Tibial artery (tissue), 4 donors: ENCODE data around the gene FANCB.

ENCODE experiments used
- DNase-seq, 2 donors: peaks; one replicate each; pipeline ENCODE4 v3.0.0-alpha.2; 2019
- H3K27ac ChIP-seq, 2 donors: fragments of 200-600 bp; sonication (generic) in 1 of 2; 1 replicate in 1 of 2; 2 replicates in 1 of 2; pipeline ENCODE4 v1.5.1; 2018 to 2019; ENCODE audit warnings: mild to moderate bottlenecking in 1 of 2
- H3K27me3 ChIP-seq, 2 donors: fragments of 200-600 bp; sonication (generic) in 1 of 2; one replicate each; pipeline versions ENCODE4 v1.5.1 to v1.6.0; 2016 to 2019
- H3K36me3 ChIP-seq, 3 donors: fragments of 200-600 bp; sonication (generic) in 2 of 3; one replicate each; pipeline ENCODE4 v1.5.1; 2016 to 2019; ENCODE audit warnings: mild to moderate bottlenecking in 2 of 3
- H3K4me1 ChIP-seq, 4 donors: fragments of 200-600 bp; sonication (generic) in 2 of 4; 1 replicate in 3 of 4; 2 replicates in 1 of 4; pipeline ENCODE4 v1.5.1; 2016 to 2019
- H3K4me3 ChIP-seq, 2 donors: fragments of 200-600 bp; sonication (generic) in 1 of 2; 1 replicate in 1 of 2; 2 replicates in 1 of 2; pipeline ENCODE4 v1.5.1; 2018 to 2019; ENCODE audit warnings: mild to moderate bottlenecking in 2 of 2
- H3K9me3 ChIP-seq, 3 donors: fragments of 200-600 bp; sonication (generic) in 1 of 3; one replicate each; pipeline ENCODE4 v1.5.1; 2016 to 2019
- intact Hi-C: fragments of 100-400 bp; cut with DNase I; formaldehyde crosslinking; loops from one replicate; pipeline ENCODE4 v1.15.0; 2023; ENCODE audit warnings: low total_unique reads
- TF ChIP-seq, protein P1 (sequence below), 2 experiments: fragments of 200-600 bp in 1 of 2; fragments of 450-650 bp in 1 of 2; IDR thresholded peaks; one replicate each; pipeline ENCODE4 v1.5.1; 2017 to 2019; ENCODE audit warnings: antibody characterized with exemption in 2 of 2, mild to moderate bottlenecking in 1 of 2, moderate library complexity in 1 of 2

FANCB gene

DNA sequence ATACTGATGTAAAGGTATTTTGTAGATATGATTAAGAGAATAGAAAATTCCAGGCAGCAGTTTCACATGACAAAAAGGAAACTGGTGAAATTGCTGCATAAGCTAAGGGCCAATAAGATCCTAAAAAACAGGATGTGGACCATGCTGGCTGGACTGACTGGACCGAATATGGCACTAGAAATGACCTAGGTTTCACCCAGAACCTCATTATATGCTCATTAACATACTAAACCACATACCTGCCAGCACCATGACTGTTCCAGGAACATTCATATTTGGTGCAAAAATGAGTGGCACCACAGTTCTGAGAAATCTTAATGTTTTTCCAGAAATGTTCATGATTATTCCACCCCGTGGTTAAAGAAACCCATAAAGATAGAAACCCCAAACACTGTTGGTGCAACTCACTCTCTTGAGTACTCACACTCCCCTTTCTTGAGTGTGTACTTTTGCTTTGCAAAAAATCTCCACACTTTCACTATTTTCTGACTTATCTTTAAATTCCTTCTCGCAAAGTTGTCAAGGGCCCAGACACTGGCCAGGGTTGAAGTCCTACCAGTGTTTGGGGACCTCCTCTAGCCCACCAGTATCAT is 74.0 kb downstream of the FANCB start:
- H3K27ac ChIP-seq = no peak overlapping the region
- intact Hi-C loops = no loop called here
- no peak for DNase-seq
- TF ChIP-seq, protein P1, sequence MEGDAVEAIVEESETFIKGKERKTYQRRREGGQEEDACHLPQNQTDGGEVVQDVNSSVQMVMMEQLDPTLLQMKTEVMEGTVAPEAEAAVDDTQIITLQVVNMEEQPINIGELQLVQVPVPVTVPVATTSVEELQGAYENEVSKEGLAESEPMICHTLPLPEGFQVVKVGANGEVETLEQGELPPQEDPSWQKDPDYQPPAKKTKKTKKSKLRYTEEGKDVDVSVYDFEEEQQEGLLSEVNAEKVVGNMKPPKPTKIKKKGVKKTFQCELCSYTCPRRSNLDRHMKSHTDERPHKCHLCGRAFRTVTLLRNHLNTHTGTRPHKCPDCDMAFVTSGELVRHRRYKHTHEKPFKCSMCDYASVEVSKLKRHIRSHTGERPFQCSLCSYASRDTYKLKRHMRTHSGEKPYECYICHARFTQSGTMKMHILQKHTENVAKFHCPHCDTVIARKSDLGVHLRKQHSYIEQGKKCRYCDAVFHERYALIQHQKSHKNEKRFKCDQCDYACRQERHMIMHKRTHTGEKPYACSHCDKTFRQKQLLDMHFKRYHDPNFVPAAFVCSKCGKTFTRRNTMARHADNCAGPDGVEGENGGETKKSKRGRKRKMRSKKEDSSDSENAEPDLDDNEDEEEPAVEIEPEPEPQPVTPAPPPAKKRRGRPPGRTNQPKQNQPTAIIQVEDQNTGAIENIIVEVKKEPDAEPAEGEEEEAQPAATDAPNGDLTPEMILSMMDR (IDR thresholded peaks at IDR 0.05) = no peak
- H3K4me1 ChIP-seq = no peaks in the 10 kb centered on the region
- no peaks in the 10 kb centered on the region for H3K27me3 ChIP-seq
- no peak overlapping the region for H3K4me3 ChIP-seq
- no peaks in the 10 kb centered on the region for H3K9me3 ChIP-seq
- no peaks in the 10 kb centered on the region for H3K36me3 ChIP-seq
